Cardiac fibroblast (primary cell): ENCODE results near the gene HDAC4.

Experiments
- DNase-seq, 2 donors: peaks; one replicate each; pipeline versions ENCODE4 v3.0.0 to v3.0.0-alpha.2; 2010; ENCODE audit warnings: low read depth in 2 of 2
- H3K4me3 ChIP-seq, 2 donors: replicated peaks in 1 of 2; 1 replicate in 1 of 2; 2 replicates in 1 of 2; pipeline ENCODE4 v1.5.1; 2011; ENCODE audit warnings: low read depth in 2 of 2, low read length in 2 of 2, mild to moderate bottlenecking in 2 of 2, moderate library complexity in 1 of 2
- CTCF ChIP-seq: IDR thresholded peaks from one replicate; pipeline ENCODE4 v1.5.1; 2011; ENCODE audit warnings: low read depth, mild to moderate bottlenecking, low read length, inconsistent platforms

Gene HDAC4

DNA sequence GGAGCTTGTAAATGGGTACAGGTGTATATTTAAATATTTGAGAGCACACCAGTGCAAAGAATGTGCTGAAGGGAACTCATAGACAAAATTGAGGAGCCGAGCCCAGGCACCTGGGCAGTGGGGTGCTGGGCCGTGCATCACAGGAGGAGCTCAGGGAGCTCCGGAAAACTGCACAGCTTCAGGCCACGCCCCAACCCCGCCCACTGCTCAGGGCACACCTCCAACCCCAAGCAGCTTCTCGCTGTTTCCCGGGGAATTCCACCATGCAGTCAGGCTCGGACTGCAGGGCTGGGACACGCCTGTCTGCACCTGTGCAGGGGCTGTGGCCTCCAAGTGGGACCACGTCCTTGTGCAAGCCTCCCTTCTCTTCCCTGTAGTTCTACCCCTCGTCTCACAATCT lies 243.0 kb downstream of the HDAC4 start:
- TF ChIP-seq CTCF, result no peak
- DNase-seq, result no peak
- no peak overlapping the region for H3K4me3 ChIP-seq

DNA sequence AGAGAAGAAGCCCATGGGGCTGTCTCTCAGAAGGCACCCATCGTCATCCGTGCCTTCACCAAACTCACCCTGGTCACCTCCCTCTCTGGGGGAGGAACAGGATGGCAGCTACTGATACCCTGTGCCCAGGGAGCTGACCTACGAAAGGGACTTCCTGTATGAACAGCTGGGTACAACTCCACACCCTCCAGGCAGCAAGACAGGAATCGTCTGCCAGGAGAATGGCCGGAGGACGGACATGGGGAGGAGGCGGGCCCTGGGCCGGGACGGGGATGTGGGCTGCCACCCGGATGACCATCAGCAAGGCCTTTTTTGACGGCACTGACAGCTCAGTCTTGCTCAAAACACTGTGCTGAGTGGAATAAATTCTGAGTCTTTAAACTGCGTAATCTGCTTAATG lies 243.6 kb downstream of the HDAC4 start:
- no peak for DNase-seq
- no peak overlapping the region for H3K4me3 ChIP-seq
- no peak for TF ChIP-seq CTCF

GRCh38 chr2:239156516-239157265 lies 244.1 kb downstream of the HDAC4 start:
- no peak for TF ChIP-seq CTCF
- DNase-seq, result no peak
- no peak overlapping the region for H3K4me3 ChIP-seq

DNA sequence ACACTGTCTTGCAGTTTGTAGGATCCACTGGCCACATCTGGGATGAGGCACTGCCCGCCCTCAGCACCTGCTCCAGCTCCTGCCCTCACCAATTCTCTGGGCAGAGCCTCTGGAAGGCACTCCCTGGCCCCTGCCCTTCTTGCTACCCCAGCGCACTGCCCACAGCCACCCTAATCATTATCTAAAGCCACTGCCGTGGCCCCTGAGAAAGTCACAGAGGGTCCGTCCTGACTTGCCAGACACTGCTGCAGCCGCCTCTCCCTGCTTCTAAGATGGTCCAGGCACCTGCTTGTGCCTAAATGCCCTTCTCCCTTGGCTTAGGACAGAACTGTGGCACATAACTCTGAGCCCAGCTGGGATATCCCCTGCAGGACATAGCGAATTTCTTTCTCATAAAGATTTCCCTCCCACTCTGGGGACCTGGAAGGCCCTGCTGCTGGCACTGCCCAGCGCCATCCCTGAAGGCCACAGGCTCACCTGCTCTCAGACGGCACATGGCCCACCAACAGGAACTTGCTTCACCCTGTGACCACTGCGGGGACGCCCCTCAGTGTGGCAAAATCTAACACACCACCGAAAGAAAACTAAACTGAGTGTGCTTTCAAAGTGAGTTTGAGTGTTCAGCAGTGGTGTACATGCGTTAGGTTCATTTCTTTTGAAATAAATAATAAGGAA lies 244.9 kb downstream of the HDAC4 start:
- DNase-seq, result no peak
- no peak for TF ChIP-seq CTCF
- H3K4me3 ChIP-seq, result no peak overlapping the region

DNA sequence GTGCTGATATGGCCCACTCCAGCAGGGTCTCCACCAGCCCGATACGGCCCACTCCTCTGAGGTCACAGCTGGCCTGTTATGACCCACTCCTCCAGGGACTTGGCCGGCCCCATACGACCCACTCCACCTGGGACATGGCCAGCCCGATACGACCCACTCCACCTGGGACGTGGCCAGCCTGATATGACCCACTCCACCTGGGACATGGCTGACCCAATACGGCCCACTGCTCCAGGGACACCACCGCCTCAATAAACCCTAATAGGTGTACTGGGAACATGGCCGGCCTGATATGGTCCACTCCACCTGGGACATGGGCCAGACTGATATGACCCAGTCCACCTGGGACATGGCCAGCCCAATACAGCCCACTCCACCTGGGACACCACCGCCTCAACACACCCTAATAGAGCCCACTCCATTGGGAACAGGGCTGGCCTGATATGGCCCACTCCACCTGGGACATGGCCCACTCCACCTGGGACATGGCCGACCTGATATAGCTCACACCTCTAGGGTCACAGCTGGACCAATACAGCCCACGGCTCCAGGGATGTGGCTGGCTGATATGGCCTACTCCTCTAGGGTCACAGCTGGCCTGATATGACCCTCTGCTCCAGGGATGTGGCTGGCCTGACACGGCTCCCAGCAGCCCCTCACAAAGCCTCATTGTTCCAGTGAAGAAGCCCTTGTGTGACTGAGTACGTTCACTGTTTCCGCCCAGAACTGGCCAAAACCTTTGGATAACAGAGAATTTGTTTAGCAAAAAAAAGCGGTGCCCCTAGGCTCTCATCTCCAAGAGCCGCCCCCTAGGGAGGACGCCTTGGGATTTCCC lies 245.6 kb downstream of the HDAC4 start:
- no peak for DNase-seq
- no peak overlapping the region for H3K4me3 ChIP-seq
- TF ChIP-seq CTCF, result no peak

- TF ChIP-seq CTCF, result no peak
- DNase-seq, result no peak
Measured at GRCh38 chr2:239153806-239154591, 246.8 kb downstream of the HDAC4 start.

More at GRCh38 chr2:239153806-239154591, 246.8 kb downstream of the HDAC4 start:
- H3K4me3 ChIP-seq, result no peak overlapping the region
